ENCODE results near the gene AKNAD1.

AKNAD1 gene

DNA sequence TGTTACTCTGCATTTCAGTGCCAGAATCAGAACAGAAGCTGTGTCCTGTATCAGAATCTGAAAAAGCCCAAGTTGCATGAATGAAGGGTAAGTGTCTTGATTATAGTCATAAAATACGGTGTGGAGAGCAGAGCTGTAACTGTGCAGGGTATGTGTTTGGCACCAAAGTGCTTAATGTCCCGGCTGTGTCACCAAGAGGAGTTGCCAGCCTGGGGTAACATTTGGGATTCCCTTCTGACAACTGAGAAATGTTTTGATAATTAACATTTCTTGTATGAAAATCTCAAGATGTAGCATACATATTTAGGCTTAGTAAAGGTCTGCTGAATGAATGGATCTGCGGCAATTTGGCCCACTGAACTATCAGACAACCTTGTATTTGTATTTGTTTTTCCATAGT is 33.3 kb downstream of the AKNAD1 start:
- DNase-seq (ENCODE audit: low read depth), result no peak
- TF ChIP-seq, protein P1, sequence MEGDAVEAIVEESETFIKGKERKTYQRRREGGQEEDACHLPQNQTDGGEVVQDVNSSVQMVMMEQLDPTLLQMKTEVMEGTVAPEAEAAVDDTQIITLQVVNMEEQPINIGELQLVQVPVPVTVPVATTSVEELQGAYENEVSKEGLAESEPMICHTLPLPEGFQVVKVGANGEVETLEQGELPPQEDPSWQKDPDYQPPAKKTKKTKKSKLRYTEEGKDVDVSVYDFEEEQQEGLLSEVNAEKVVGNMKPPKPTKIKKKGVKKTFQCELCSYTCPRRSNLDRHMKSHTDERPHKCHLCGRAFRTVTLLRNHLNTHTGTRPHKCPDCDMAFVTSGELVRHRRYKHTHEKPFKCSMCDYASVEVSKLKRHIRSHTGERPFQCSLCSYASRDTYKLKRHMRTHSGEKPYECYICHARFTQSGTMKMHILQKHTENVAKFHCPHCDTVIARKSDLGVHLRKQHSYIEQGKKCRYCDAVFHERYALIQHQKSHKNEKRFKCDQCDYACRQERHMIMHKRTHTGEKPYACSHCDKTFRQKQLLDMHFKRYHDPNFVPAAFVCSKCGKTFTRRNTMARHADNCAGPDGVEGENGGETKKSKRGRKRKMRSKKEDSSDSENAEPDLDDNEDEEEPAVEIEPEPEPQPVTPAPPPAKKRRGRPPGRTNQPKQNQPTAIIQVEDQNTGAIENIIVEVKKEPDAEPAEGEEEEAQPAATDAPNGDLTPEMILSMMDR (IDR thresholded peaks at IDR 0.05; ENCODE audit: control insufficient read depth, extremely low read depth, insufficient read depth), result no peak

DNA sequence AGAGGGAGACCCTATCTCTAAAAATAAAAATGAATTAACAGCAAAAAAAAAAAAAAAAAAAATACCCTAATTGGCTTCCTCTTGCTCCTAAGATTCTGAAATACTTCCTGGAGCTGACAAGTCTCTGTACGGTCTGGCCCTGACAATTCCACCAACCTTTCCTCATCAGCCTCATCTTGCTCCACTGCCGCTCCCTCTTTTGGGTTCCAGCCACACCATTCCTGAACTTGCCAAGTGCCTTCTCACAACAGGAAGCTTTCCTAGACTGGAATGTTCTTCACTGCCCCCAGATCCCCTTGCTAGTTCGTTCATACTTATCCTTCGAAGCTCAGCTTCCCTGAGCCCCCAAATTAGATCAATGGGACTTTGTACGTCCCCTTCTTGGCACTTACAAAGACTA is 37.0 kb downstream of the AKNAD1 start:
- no peak overlapping the region for H3K4me3 ChIP-seq (ENCODE audit: low read depth, low read length)
- TF ChIP-seq, protein P1 (IDR thresholded peaks at IDR 0.05; ENCODE audit: control insufficient read depth, extremely low read depth, insufficient read depth), result no peak
- no peak for DNase-seq (ENCODE audit: low read depth)

More for the DNA sequence above, 33.3 kb downstream of the AKNAD1 start:
- no peak overlapping the region for H3K4me3 ChIP-seq (ENCODE audit: low read depth, low read length)

GRCh38 chr1:108817811-108818210 is 39.1 kb downstream of the AKNAD1 start:
- no peak for DNase-seq (ENCODE audit: low read depth)
- TF ChIP-seq, protein P1 (IDR thresholded peaks at IDR 0.05; ENCODE audit: control insufficient read depth, extremely low read depth, insufficient read depth), result no peak
- H3K4me3 ChIP-seq (ENCODE audit: low read depth, low read length), result no peak overlapping the region

GRCh38 chr1:108817016-108817415 is 39.9 kb downstream of the AKNAD1 start:
- DNase-seq (ENCODE audit: low read depth), result no peak
- TF ChIP-seq, protein P1 (IDR thresholded peaks at IDR 0.05; ENCODE audit: control insufficient read depth, extremely low read depth, insufficient read depth), result no peak
- H3K4me3 ChIP-seq (ENCODE audit: low read depth, low read length), result no peak overlapping the region

GRCh38 chr1:108816049-108816893 is 40.6 kb downstream of the AKNAD1 start:
- H3K4me3 ChIP-seq (ENCODE audit: low read depth, low read length), result no peak overlapping the region
- no peak for DNase-seq (ENCODE audit: low read depth)
- TF ChIP-seq, protein P1 (IDR thresholded peaks at IDR 0.05; ENCODE audit: control insufficient read depth, extremely low read depth, insufficient read depth), result no peak

- no peak overlapping the region for H3K4me3 ChIP-seq (ENCODE audit: low read depth, low read length)
- no peak for DNase-seq (ENCODE audit: low read depth)
- TF ChIP-seq, protein P1 (IDR thresholded peaks at IDR 0.05; ENCODE audit: control insufficient read depth, extremely low read depth, insufficient read depth), result no peak
Measured at GRCh38 chr1:108815566-108815965, 41.3 kb downstream of the AKNAD1 start.
